ENCODE data around the gene FASTK.

Gene FASTK

DNA sequence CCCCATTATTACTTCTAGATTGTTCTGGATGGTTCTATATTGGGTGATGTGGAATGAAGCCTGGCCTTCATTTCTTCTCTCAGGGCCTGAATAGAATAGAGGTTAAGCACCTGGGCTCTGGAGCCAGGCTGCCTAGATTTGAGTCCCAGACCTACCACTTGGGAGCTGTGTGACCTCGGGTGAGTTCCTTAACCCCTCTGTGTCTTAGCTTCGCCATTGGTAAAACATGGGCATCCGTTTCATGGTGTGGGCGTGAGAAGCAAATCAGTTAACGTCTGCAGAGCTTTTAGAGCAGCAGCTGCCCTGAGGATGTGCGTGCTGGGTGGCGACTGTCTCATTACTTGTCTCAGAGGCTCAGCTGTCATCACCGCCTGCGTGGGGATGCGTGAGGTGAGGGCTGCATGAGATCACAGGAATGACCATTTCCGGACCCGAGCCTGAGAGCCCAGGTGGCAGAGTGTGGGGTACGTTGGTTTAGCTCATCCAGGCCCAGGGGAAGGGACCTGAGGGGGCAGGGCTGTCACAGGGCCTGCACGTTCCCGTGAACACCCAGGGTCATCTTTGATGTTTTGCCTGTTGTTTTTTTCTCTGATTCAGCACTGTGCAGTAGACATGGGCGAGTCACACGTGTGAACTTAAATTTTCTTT is 15.3 kb upstream of the FASTK start:
- no peak for DNase-seq (ENCODE audit: low spot score)

GRCh38 chr7:151095123-151095797 is 14.7 kb upstream of the FASTK start:
- DNase-seq (ENCODE audit: low spot score): no peak

- no peak for DNase-seq (ENCODE audit: low spot score)
Observed at GRCh38 chr7:151094675-151095074, 14.1 kb upstream of the FASTK start.

GRCh38 chr7:151093748-151094147 is 13.1 kb upstream of the FASTK start:
- DNase-seq (ENCODE audit: low spot score): no peak

GRCh38 chr7:151091988-151092387 is 11.4 kb upstream of the FASTK start:
- no peak for DNase-seq (ENCODE audit: low spot score)

DNA sequence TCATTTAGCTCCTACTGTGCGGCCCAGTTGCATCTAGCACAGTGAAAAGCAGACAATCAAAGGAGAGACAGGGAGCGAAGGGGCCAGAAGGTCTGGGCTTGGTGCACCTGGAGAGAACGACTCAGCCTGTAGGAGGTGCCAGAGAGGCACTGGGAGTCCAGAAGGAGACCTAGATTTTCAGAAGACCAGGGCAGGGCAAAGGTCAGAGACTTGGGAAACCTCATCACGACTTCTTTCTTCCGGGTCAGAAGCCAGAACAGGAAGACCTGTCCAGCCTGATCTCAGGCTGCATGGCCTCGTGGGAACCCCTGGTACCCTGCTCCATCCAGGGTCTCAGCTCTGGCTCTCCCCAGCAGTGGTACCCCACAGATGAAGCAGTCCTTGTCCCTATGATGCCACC is 10.8 kb upstream of the FASTK start:
- no peak for DNase-seq (ENCODE audit: low spot score)

GRCh38 chr7:151091003-151091402 is 10.4 kb upstream of the FASTK start:
- no peak for DNase-seq (ENCODE audit: low spot score)

DNA sequence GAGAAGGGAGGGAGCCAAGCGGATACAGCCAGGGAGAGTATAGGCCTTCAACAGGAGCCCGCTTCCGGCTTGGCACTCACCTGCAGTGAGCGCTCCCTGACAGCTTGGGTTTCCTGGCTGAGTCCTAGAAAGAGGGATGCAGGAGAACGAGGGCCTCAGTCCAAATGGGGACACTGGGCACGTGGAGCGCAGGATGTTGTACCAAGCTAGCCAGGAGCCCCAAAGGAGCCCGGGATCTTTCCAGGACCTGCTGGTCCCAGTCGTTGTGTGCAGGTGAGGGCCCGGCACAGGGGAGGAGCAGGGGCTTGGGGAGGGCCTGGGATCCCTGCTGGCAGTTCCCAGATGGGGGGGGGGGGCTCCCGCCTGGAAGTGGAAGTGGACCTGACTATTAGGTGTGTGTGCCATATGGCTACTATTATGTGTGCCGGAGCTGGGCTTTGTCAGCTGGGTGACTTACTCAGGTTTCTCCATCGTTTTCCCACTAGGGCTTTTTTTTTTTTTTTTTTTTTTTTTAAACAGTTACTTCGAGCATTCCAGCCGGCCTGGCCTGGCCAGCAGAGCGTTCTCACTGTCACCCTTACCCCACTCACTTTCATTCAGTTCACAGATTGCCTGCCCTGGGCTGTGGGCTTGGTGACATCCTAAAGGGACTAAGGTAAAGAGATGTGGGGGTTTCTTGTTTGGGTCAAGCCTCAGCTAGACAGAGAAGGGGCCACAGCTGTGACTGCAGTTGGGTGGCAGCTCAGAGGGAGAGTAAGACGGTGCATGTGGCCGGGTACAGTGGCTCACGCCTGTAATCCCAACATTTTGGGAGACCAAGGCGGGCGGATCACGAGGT is 9.5 kb upstream of the FASTK start:
- no peak for DNase-seq (ENCODE audit: low spot score)

DNA sequence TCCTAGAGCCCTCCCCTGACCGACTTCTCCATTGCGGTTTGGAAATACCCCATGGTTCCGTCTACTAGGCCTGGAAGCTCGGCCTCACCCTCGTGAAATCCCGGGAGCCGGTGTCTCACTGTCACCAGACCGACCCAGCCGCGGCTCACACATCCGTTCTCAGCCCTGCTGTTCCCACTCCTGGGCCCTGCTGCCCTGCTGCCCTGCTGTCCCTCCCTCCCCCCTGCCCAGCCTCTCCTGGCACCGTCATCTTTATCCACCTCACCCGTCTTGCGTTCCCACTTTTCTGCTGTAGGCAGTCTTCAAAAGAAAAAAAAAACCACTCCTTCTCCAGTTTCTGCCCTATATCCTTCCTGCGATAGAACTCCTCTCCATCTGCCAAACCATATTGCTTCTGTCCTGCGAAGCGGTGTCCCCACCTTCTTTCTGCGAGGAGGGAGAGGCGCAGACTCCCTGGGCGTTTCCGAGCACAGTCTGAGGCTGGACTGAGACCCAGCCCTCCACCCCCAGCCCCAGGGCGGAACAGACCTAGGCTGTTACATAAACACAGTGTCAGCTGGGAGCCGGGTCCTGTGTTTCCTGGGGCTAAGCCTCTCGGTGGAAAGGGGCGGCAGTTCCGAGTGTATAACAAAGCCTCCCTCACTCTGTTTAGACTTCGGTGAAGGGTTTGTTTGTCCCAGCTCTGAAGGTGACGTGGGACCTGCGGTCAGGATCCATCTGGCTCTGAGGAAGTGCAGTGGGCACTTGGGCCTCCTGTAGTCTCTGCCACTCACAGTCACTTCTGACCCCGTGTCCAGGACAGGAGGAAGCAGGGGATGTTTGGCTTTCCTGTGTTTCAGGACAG is 8.5 kb upstream of the FASTK start:
- DNase-seq (ENCODE audit: low spot score): no peak

DNA sequence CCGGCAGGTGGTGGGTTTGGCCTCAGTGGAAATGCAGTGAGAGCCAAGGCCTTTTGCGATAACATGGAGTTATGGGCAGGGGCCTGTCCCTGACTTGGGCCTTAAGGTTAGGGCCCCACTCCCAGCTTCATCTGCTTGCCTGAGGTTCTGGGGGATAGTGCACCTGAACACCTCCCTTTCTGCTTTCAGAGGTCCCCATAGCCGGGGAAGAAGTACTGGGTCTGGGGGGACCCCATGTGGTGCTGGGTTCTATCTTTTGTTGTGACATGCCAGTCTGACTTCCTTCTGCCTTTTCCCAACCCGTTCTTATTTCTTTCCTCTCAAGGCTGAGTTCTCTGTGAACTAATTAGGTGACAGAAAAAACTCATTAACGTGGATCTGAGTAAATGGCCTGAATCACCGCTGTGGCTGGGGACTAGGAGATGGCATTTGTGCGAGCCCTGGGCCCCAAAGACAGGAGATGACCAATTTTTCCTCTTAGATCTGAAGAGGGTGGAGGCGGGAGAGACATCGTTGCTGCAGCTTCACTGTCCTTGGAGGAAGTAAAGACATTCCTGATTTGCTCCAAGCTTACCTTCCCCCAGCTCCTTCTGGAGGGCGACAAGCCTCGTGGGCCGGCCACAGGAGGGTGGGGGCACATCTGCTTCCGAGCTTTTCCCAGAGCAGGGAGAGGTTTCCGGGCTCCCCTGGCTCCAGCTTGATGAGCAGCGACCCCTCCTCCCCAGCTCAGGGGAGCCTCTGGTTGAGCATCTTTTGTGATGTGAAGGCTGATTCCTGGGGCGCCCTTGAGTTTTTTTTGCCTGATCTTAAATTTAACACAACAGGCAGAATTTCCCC is 7.6 kb upstream of the FASTK start:
- DNase-seq (ENCODE audit: low spot score): no peak

GRCh38 chr7:151087245-151088018 is 6.8 kb upstream of the FASTK start:
- peak; percentile 80 for DNase-seq (ENCODE audit: low spot score)

DNA sequence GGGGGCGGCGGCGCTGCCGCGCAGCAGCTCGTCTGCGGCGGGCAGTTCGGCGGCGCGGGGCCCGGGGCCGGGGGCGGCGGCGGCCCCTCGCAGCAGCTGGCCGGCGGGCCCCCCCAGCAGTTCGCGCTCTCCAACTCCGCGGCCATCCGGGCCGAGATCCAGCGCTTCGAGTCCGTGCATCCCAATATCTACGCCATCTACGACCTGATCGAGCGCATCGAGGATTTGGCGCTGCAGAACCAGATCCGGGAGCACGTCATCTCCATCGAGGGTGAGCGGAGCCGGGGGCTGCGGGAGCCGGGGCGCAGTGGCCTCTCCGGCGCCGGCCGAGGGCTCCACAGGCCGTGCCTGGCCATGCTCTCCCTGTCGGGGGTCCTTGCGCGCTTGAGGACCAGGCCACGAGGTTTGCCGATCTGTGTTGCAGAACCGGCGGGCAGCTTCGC is 6.2 kb upstream of the FASTK start:
- DNase-seq (ENCODE audit: low spot score): peak; percentile 57

DNA sequence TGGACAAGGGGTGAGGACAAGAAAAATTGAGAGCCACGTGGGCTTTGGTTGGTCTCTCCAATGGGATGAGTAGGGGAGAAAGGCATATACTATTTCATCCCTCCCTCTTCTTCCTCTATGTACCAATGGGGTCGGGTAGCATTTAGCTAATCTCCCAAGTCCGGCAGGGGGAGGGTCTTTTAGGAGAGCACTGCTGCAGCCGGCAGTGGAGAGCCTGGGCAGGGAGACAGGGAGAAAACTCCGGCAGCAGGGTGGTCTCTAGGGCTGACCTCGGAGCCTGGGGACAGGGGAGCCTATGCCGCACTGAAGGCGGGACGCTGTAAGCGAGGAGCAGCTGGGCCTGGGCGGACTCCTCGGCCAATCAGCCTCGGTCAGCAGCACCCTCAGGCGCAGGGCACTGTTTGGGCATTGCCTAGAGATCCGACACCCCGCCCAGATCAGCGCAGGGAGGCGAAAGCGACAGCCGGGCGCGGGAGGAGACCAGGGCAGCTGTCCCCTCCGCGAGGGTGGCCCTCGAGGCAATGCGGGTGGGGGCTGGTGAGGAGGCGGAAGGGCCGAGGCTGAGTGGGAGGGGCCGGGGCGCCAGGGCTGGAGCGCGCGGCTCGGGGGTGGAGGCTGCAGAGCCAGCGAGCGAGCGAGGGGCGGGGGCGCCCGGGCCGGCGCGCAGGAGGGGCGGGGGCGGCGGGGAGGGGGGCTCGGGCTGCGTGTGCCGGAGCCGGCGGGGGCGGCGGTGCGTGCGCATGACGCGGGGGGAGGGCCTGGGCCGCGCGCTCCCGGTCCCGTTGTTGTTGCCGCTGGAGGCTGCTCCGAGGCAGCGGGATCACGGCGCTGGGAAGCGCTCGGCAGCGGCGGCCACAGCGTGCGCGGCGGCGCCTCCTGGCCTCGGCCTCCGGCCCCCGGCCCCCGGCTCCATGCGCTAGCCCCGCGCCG is 5.3 kb upstream of the FASTK start, which contains the start of gene AGAP3:
Gene AGAP3, plus strand, starts transcription at position 785 of the 930 bp plus-strand sequence. CDS start 267 bp downstream, outside the sequence.
- DNase-seq (ENCODE audit: low spot score): peak; percentile 96

GRCh38 chr7:151085329-151085690 is 4.7 kb upstream of the FASTK start:
- DNase-seq (ENCODE audit: low spot score): no peak

- no peak for DNase-seq (ENCODE audit: low spot score)
Observed at GRCh38 chr7:151083824-151084160, 3.2 kb upstream of the FASTK start.

GRCh38 chr7:151083071-151083823 is 2.6 kb upstream of the FASTK start, which contains the start of gene TMUB1:
Gene TMUB1, minus strand, starts transcription at chr7:151083493. Its CDS starts 930 bp downstream, at chr7:151082563.
- DNase-seq (ENCODE audit: low spot score): peak; percentile 85

DNA sequence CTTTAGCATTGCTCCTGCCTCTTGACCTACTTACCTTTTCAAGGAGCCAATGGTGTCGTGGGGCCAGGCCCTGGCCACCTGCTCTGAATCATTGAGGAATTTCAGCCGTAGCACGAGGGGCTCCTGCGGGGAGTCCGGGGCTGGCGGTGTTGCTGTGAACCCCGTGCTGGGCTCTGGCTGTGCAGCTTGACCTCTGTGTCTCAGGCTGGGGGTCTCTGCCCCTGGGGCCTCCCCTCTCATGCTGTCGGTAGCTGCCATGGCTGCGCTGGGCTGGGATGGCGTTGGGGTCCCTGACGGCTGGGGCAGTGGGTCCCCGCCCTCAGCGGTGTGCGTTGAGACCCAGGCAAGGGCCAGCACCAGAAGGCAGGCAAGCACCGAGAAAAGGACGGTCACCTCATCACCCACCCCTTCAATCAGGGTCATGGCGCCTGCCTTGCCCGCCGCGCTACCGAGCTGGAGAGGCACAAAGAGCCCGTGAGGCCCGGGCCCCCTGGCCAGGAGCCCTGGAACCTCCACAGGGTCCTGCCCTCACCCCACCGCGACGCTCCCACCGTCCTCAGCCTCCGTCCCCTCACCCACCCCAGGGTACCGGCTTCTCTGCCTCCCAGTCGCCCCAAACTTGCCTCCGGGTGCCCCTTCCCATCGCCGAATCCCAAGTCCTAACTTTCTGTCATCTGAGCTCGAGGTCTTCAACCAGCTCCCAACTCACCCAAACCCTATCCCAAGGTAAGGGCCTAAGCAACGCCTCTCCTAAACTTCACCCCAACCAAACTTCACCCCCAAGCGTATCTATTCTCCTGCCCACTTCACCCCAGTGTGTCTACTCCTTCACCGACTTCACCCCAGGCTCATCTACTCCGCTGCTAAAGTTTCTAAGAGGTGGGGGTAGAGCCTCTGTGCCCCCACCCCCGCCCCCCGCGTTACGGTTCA is 1.8 kb upstream of the FASTK start:
- DNase-seq (ENCODE audit: low spot score): no peak
